Skin of body (tissue), 2 donors: Measurements from ENCODE around the gene CAB39. TPM values are rescaled to one million over a fixed set of nuclear protein-coding genes. Genes with fewer than 3 reads are reported as not detected.
"Not testable (repeated sequence)": the region's sequence is repeated elsewhere in the genome, so short reads cannot be mapped to it uniquely, and the experiment has no call there.

Source experiments
- DNase-seq: peaks from one replicate; lab custom pipeline; 2025; lab: John Stamatoyannopoulos, UW
- total RNA-seq: library from RNA; depleted of rRNA; stranded (reverse); fragments of >200 nt; gene quantifications from one replicate; pipeline ENCODE4 v1.2.3, GENCODE V29; 2014

The CAB39 gene
- total RNA-seq, 1 donor from 2014 or later, result 63.2 TPM

GRCh38 chr2:230682546-230682945, 30.1 kb upstream of the CAB39 start:
- DNase-seq, result no peak

- DNase-seq, result no peak
Measured at GRCh38 chr2:230684270-230685168, 28.1 kb upstream of the CAB39 start.

GRCh38 chr2:230685178-230685577, 27.5 kb upstream of the CAB39 start:
- no peak for DNase-seq

- no peak for DNase-seq
Measured at GRCh38 chr2:230687498-230687897, 25.1 kb upstream of the CAB39 start.

- no peak for DNase-seq
Measured at GRCh38 chr2:230688490-230688889, 24.2 kb upstream of the CAB39 start.

GRCh38 chr2:230690439-230690838, 22.2 kb upstream of the CAB39 start:
- DNase-seq, result no peak

GRCh38 chr2:230691005-230691647, 21.5 kb upstream of the CAB39 start:
- no peak for DNase-seq

- no peak for DNase-seq
Measured at GRCh38 chr2:230692760-230693159, 19.9 kb upstream of the CAB39 start.

- no peak for DNase-seq
Measured at GRCh38 chr2:230693411-230693810, 19.2 kb upstream of the CAB39 start.

- no peak for DNase-seq
Measured at GRCh38 chr2:230694241-230694640, 18.4 kb upstream of the CAB39 start.

- no peak for DNase-seq
Measured at GRCh38 chr2:230695551-230695950, 17.1 kb upstream of the CAB39 start.

- no peak for DNase-seq
Measured at GRCh38 chr2:230696670-230697069, 16.0 kb upstream of the CAB39 start.

GRCh38 chr2:230697676-230698075, 15.0 kb upstream of the CAB39 start:
- no peak for DNase-seq

- not testable (repeated sequence) for DNase-seq
Measured at GRCh38 chr2:230698753-230699152, 13.9 kb upstream of the CAB39 start.

- no peak for DNase-seq
Measured at GRCh38 chr2:230700447-230700846, 12.2 kb upstream of the CAB39 start.

GRCh38 chr2:230701308-230701707, 11.3 kb upstream of the CAB39 start:
- no peak for DNase-seq

- DNase-seq, result not testable (repeated sequence)
Measured at GRCh38 chr2:230702457-230702856, 10.2 kb upstream of the CAB39 start.

- no peak for DNase-seq
Measured at GRCh38 chr2:230703514-230703913, 9.1 kb upstream of the CAB39 start.

GRCh38 chr2:230706053-230706521, 6.6 kb upstream of the CAB39 start:
- DNase-seq, result no peak

- no peak for DNase-seq
Measured at GRCh38 chr2:230706966-230707365, 5.7 kb upstream of the CAB39 start.

- DNase-seq, result no peak
Measured at GRCh38 chr2:230708204-230708603, 4.4 kb upstream of the CAB39 start.

- DNase-seq, result no peak
Measured at GRCh38 chr2:230711224-230711623, 1.4 kb upstream of the CAB39 start.
